Gastroesophageal sphincter (tissue), 4 donors: ENCODE data around the gene TBC1D7. TPM values are rescaled to one million over a fixed set of nuclear protein-coding genes. Genes with fewer than 3 reads are reported as not detected.

Experiments
- ATAC-seq: fragments of 150-250 bp; one replicate; pipeline ENCODE4 v1.9.1; 2016; ENCODE audit warnings: mild to moderate bottlenecking, moderate library complexity
- H3K27ac ChIP-seq, 4 donors: fragments of 200-600 bp; sonication (generic) in 3 of 4; 1 replicate in 3 of 4; 2 replicates in 1 of 4; pipeline ENCODE4 v1.5.1; 2016 to 2019
- H3K27me3 ChIP-seq: fragments of 200-600 bp; sonication (generic); one replicate; pipeline ENCODE4 v1.5.1; 2019
- H3K36me3 ChIP-seq, 2 donors: fragments of 200-600 bp; sonication (generic); one replicate each; pipeline ENCODE4 v1.5.1; 2019; ENCODE audit warnings: control low read depth in 1 of 2
- H3K4me1 ChIP-seq, 3 donors: fragments of 200-600 bp; sonication (generic); 1 replicate in 2 of 3; 2 replicates in 1 of 3; pipeline ENCODE4 v1.5.1; 2016 to 2019; ENCODE audit warnings: control low read depth in 2 of 3
- H3K4me3 ChIP-seq, 2 donors: fragments of 200-600 bp; sonication (generic); one replicate each; pipeline ENCODE4 v1.5.1; 2019; ENCODE audit warnings: mild to moderate bottlenecking in 1 of 2, moderate library complexity in 1 of 2
- H3K9me3 ChIP-seq, 3 donors: fragments of 200-600 bp; sonication (generic); one replicate each; pipeline ENCODE4 v1.5.1; 2017 to 2019; ENCODE audit warnings: control low read depth in 2 of 3
- CTCF ChIP-seq, 4 experiments: fragments of 200-600 bp in 2 of 4; fragments of 450-650 bp in 2 of 4; sonication (generic) in 1 of 4; IDR thresholded peaks; one replicate each; pipeline ENCODE4 v1.5.1; 2017 to 2019; ENCODE audit warnings: antibody characterized with exemption in 4 of 4, mild to moderate bottlenecking in 2 of 4, moderate library complexity in 2 of 4
- EP300 ChIP-seq: sonication (generic); formaldehyde crosslinking; IDR thresholded peaks from one replicate; pipeline ENCODE4 v1.6.1; 2017; ENCODE audit warnings: antibody characterized with exemption, mild to moderate bottlenecking
- POLR2A ChIP-seq, 2 donors: fragments of 450-650 bp; IDR thresholded peaks; one replicate each; pipeline ENCODE4 v1.6.1; 2017; ENCODE audit warnings: antibody characterized with exemption in 2 of 2, mild to moderate bottlenecking in 2 of 2, moderate library complexity in 1 of 2
- POLR2AphosphoS5 ChIP-seq: sonication (generic); formaldehyde crosslinking; IDR thresholded peaks from one replicate; pipeline ENCODE4 v1.6.1; 2017; ENCODE audit warnings: antibody characterized with exemption
- WGBS, 2 donors: methylation state at CpG; one replicate each; pipeline ENCODE4 v1.1.5; 2018; ENCODE audit warnings: low coverage in 1 of 2; 5-methylcytosine and 5-hydroxymethylcytosine counted together
- total RNA-seq, 4 donors: library from RNA; depleted of rRNA; stranded (reverse); fragments of >200 nt; gene quantifications; one replicate each; pipeline ENCODE4 v1.1.0, GENCODE V29; 2016

Gene TBC1D7
- total RNA-seq, 4 donors from 2014 or later = 5.1 to 14.5 (median 7.3) TPM

- Histone ChIP-seq H3K4me1 (no peaks in the 10 kb centered on the region), H3K27me3 (no peaks in the 10 kb centered on the region), H3K27ac (no peak overlapping the region), H3K36me3 (no peaks in the 10 kb centered on the region), H3K4me3 (no peak overlapping the region), H3K9me3 (peaks cover 0 to 15% (median 0%) of the 10 kb centered on the region in 3 donors)
- WGBS, 2 donors = 87 to 92% methylated on average over 3 to 6 of the region's 7 CpGs
- no peak for ATAC-seq
- TF ChIP-seq POLR2A (IDR thresholded peaks at IDR 0.05) (no peak), CTCF (IDR thresholded peaks at IDR 0.05) (no peak), POLR2AphosphoS5 (no peak), EP300 (no peak)
Measured at GRCh38 chr6:13260101-13260598, 68.2 kb downstream of the TBC1D7 start.

GRCh38 chr6:13259393-13259792 is 68.9 kb downstream of the TBC1D7 start:
- H3K27ac ChIP-seq = no peak overlapping the region
- ATAC-seq = no peak
- H3K4me1 ChIP-seq = no peaks in the 10 kb centered on the region
- H3K4me3 ChIP-seq = no peak overlapping the region
- no peaks in the 10 kb centered on the region for H3K36me3 ChIP-seq
- WGBS, 2 donors = 85 to 86% methylated on average over 1 to 3 of the region's 3 CpGs
- no peaks in the 10 kb centered on the region for H3K27me3 ChIP-seq
- TF ChIP-seq POLR2AphosphoS5 (no peak), CTCF (IDR thresholded peaks at IDR 0.05) (no peak), EP300 (no peak), POLR2A (IDR thresholded peaks at IDR 0.05) (no peak)
- H3K9me3 ChIP-seq = peaks cover 0 to 17% (median 0%) of the 10 kb centered on the region in 3 donors

- Histone ChIP-seq H3K27me3 (no peaks in the 10 kb centered on the region), H3K4me1 (no peaks in the 10 kb centered on the region), H3K9me3 (peaks cover 0 to 17% (median 0%) of the 10 kb centered on the region in 3 donors), H3K36me3 (no peaks in the 10 kb centered on the region), H3K4me3 (no peak overlapping the region), H3K27ac (no peak overlapping the region)
- peak; percentile 10 for ATAC-seq
- TF ChIP-seq POLR2AphosphoS5 (no peak), CTCF (IDR thresholded peaks at IDR 0.05) (no peak), EP300 (no peak), POLR2A (IDR thresholded peaks at IDR 0.05) (no peak)
- 36 to 80% methylated on average over 1 of the region's 2 CpGs for WGBS, 2 donors
Measured at GRCh38 chr6:13256266-13257001, 71.9 kb downstream of the TBC1D7 start.

Other genes starting within 250 kb of the TBC1D7 start
- 10 to 100 TPM; 18.3 to 49.1 (median 29.0) TPM for gene GFOD1, start 159.1 kb upstream of the TBC1D7 start, total RNA-seq
- 10 to 100 TPM in 2 of 4 donors, 1 to 10 TPM in 2; 7.5 to 13.1 (median 10.0) TPM for gene SIRT5, start 246.1 kb upstream of the TBC1D7 start, total RNA-seq